HepG2 (cell line): ENCODE results near the gene SLC51B. TPM values are rescaled to one million over a fixed set of nuclear protein-coding genes. Genes with fewer than 3 reads are reported as not detected.

Experiments
- ATAC-seq: fragments of 200-7000 bp; cut with Tn5 transposase; 3 replicates; pipeline ENCODE4 v1.9.1; 2020; ENCODE audit warnings: mild to moderate bottlenecking, moderate library complexity
- BruUV-seq: library from RNA; stranded (reverse); fragments of 400-500 nt; replicated peaks from 2 replicates; lab custom pipeline; 2021; lab: Mats Ljungman, UMichigan
- CTCF ChIA-PET: fragments of 300-600 bp; formaldehyde crosslinking; extraction: SDS; loops from one replicate; lab custom pipeline; 2021; ENCODE audit warnings: low total read pairs, inconsistent platforms, low intra/inter-chr PET ratio; lab: Yijun Ruan, JAX
- POLR2A ChIA-PET: fragments of 350-600 bp; sonication (Branson Sonifier 250); formaldehyde crosslinking; loops from one replicate; lab custom pipeline; 2020; ENCODE audit warnings: antibody characterized with exemption, inconsistent platforms; lab: Yijun Ruan, JAX
- DNase-seq: peaks from one replicate; pipeline ENCODE4 v3.0.0-alpha.2; 2015; ENCODE audit warnings: low spot score
- FAIRE-seq: peaks from 3 replicates; lab custom pipeline; 2011; peaks lifted over from hg19 to GRCh38; lab: Jason Lieb, UNC
- H2AFZ ChIP-seq: one replicate; pipeline ENCODE4 v1.6.1; 2011; ENCODE audit warnings: low read length, inconsistent platforms
- H3K27ac ChIP-seq: fragments of 300-600 bp; 3 replicates; pipeline ENCODE4 v1.8.0; 2011; ENCODE audit warnings: mixed run types, mild to moderate bottlenecking, mixed read lengths, low read length, inconsistent platforms; ENCODE audit not compliant: insufficient read depth; ENCODE audit errors: extremely low read length
- H3K27me3 ChIP-seq, 2 experiments: fragments of 200-600 bp in 1 of 2; 2 replicates in 1 of 2; 3 replicates in 1 of 2; pipeline versions ENCODE4 v1.6.0 to v1.8.0; 2011; ENCODE audit warnings: low read length in 2 of 2, mild to moderate bottlenecking in 2 of 2, moderate library complexity in 2 of 2, inconsistent platforms in 1 of 2; ENCODE audit not compliant: insufficient read depth in 2 of 2, control insufficient read depth in 1 of 2
- H3K36me3 ChIP-seq, 2 experiments: fragments of 200-600 bp in 1 of 2; replicated peaks in 1 of 2; 2 replicates in 1 of 2; 3 replicates in 1 of 2; pipeline versions ENCODE4 v1.5.1 to v1.8.0; 2011; ENCODE audit warnings: low read length in 2 of 2, inconsistent platforms in 1 of 2; ENCODE audit not compliant: insufficient read depth in 2 of 2, control insufficient read depth in 1 of 2
- H3K4me1 ChIP-seq: 2 replicates; pipeline ENCODE4 v1.5.1; 2012; ENCODE audit warnings: low read length, inconsistent platforms; ENCODE audit not compliant: insufficient read depth
- H3K4me2 ChIP-seq: 2 replicates; pipeline ENCODE4 v1.6.0; 2011; ENCODE audit warnings: low read depth, low read length, inconsistent platforms
- H3K4me3 ChIP-seq, 3 experiments: fragments of 200-600 bp in 1 of 3; sonication (generic), shearing (Covaris generic) in 1 of 3; replicated peaks in 1 of 3; 2 replicates each; pipeline ENCODE4 v1.5.1; 2011 to 2016; ENCODE audit warnings: low read length in 3 of 3, inconsistent platforms in 2 of 3, low read depth in 2 of 3, mild to moderate bottlenecking in 2 of 3, control low read depth in 1 of 3, mixed read lengths in 1 of 3; ENCODE audit not compliant: insufficient read depth in 1 of 3
- H3K79me2 ChIP-seq: one replicate; pipeline ENCODE4 v1.6.1; 2011; ENCODE audit warnings: low read length, inconsistent platforms; ENCODE audit not compliant: insufficient read depth
- H3K9ac ChIP-seq: 2 replicates; pipeline ENCODE4 v1.6.0; 2011; ENCODE audit warnings: mild to moderate bottlenecking, low read depth, low read length, inconsistent platforms; ENCODE audit not compliant: insufficient read depth
- H3K9me3 ChIP-seq: 2 replicates; pipeline ENCODE4 v1.5.1; 2012; ENCODE audit warnings: mild to moderate bottlenecking, low read length
- H4K20me1 ChIP-seq: 2 replicates; pipeline ENCODE4 v1.6.0; 2011; ENCODE audit warnings: inconsistent platforms, mild to moderate bottlenecking, low read length, moderate library complexity; ENCODE audit not compliant: insufficient read depth
- MAFF ChIP-seq: IDR thresholded peaks from 2 replicates; pipeline ENCODE4 v1.6.1; 2011; ENCODE audit warnings: low read depth, low read length, improper control_type of control experiment
- MAFK ChIP-seq, 2 experiments: IDR thresholded peaks in 1 of 2; conservative IDR thresholded peaks in 1 of 2; 2 replicates each; pipeline ENCODE4 v1.6.1; 2011; ENCODE audit warnings: improper control_type of control experiment in 2 of 2, low read length in 2 of 2
- SMARCC2 ChIP-seq: fragments of 450-650 bp; IDR thresholded peaks from 2 replicates; pipeline ENCODE4 v1.6.1; 2017; ENCODE audit warnings: antibody characterized with exemption, mild to moderate bottlenecking
- ZNF343 ChIP-seq: sonication (generic); formaldehyde crosslinking; IDR thresholded peaks from 2 replicates; pipeline ENCODE4 v1.4.0; 2020; ENCODE audit warnings: mild to moderate bottlenecking, missing genetic modification reagents
- ZNF7 ChIP-seq: IDR thresholded peaks from 2 replicates; pipeline ENCODE4 v1.6.1; 2016; ENCODE audit warnings: missing biosample characterization, missing genetic modification reagents
- WGBS: methylation state at CpG from one replicate; pipeline ENCODE4 v1.1.6; 2017; ENCODE audit warnings: low lambda C conversion rate; 5-methylcytosine and 5-hydroxymethylcytosine counted together
- in situ Hi-C: cut with HindIII; loops from 2 replicates; pipeline ENCODE4 v1.10.0; 2017; ENCODE audit warnings: low pct_unique_long_range_greater_than_20kb; ENCODE audit not compliant: extremely low pct_ligation_motif_present
- intact Hi-C: fragments of 100-400 bp; cut with micrococcal nuclease; formaldehyde crosslinking; loops from one replicate; pipeline ENCODE4 v1.10.0; 2022; ENCODE audit not compliant: unreplicated experiment
- polyA plus RNA-seq, 8 experiments: library from polyadenylated mRNA; depleted of rRNA in 3 of 8; stranded (reverse) in 7 of 8; unstranded in 1 of 8; fragments of >200 nt; fragmentation: Illumina TruSeq in 4 of 8; extraction: Trizol in 4 of 8; gene quantifications; 2 replicates each; pipeline versions ENCODE4 v1.2.1 to v1.2.3, GENCODE V29; 2011 to 2016; ENCODE audit warnings: low read depth in 4 of 8, missing spikeins in 1 of 8, mixed read lengths in 1 of 8; ENCODE audit not compliant: insufficient read depth in 1 of 8
- total RNA-seq, 5 experiments: library from RNA; depleted of rRNA; stranded (reverse); fragments of >200 nt; fragmentation: Illumina TruSeq; extraction: Trizol; gene quantifications; 2 replicates each; pipeline ENCODE4 v1.2.3, GENCODE V29; 2016; ENCODE audit warnings: low read depth in 1 of 5
- TF ChIP-seq, protein P1 (sequence below): sonication (generic); formaldehyde crosslinking; IDR thresholded peaks from 2 replicates; pipeline ENCODE4 v1.4.0; 2020; ENCODE audit warnings: missing genetic modification reagents; ENCODE audit errors: not compliant biosample characterization

The SLC51B gene
- total and polyA plus RNA-seq, 2 of the 13 experiments (the other 11 are each of a cell fraction or from before 2014, with no cell fraction given): 14.9 to 17.1 TPM

DNA sequence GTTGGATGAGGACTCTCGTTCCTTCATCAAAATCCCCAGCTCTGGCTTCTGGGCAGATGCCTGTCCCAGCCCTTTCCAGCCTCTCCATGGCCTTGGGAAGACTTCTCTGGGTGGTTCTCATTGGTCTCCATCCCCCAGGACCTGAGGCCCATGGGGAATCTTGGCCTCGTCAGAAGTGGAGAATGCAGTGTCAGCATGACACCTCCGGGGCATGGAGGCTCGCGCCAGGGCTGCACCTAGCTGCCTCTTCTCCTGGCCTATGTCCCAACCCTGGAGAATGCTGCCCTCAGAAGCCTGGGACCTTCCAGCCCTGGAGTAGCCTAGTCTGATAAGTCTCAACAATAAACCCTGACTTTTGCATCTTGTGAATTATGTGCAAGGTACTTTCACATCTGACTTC, 34.4 kb downstream of the SLC51B start:
- FAIRE-seq: no peak

DNA sequence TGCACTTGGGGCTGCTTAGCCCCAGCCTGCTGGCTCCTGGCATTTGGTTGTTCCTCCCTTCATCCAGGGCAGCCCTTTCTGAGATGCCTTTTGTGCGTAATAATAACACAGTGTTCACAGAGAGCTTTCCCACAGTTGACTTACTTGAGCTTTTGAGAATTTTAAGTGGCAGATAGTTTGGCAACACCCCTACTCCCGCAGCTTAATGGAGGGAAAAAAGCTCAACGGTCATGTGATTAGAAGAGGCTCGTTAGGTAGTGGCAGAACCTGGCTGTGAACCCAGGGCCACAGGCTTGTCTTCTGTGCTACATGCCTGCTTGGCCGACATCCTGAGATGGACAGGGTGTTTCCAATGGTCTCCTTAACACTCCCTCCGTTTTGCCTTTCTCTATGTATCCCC, 36.1 kb downstream of the SLC51B start:
- H3K36me3 ChIP-seq: no peaks in the 10 kb centered on the region
- POLR2A ChIA-PET: no interaction called here
- H3K27ac ChIP-seq: no peak overlapping the region
- no peak for ATAC-seq
- FAIRE-seq: no peak
- peaks cover 0 to 21% of the 10 kb centered on the region in 2 experiments; a peak in 2 of 5 replicates for H3K27me3 ChIP-seq
- WGBS: 2% methylated on average over 6 of the region's 6 CpGs
- H4K20me1 ChIP-seq: no peaks in the 10 kb centered on the region
- no peak overlapping the region for H3K9ac ChIP-seq
- no peak for DNase-seq
- no peaks in the 10 kb centered on the region for H3K79me2 ChIP-seq
- intact Hi-C loops: no loop called here
- H3K4me1 ChIP-seq: peaks cover 74% of the 10 kb centered on the region
- no peaks in the 10 kb centered on the region for H3K9me3 ChIP-seq
- CTCF ChIA-PET: interaction anchor here (1.3 kb wide), 1 partner anchor 48 kb away, joined by 3 read pairs; no protein-coding TSS in a partner anchor
- H2AFZ ChIP-seq: no peak overlapping the region
- in situ Hi-C loops: loop anchor here (10.0 kb wide), 1 partner anchor 46 kb away; no protein-coding TSS in a partner anchor
- H3K4me2 ChIP-seq: peak overlapping the region; percentile 44
- no TSS peak for BruUV-seq
- no peak overlapping the region for H3K4me3 ChIP-seq
- TF ChIP-seq, protein P1, sequence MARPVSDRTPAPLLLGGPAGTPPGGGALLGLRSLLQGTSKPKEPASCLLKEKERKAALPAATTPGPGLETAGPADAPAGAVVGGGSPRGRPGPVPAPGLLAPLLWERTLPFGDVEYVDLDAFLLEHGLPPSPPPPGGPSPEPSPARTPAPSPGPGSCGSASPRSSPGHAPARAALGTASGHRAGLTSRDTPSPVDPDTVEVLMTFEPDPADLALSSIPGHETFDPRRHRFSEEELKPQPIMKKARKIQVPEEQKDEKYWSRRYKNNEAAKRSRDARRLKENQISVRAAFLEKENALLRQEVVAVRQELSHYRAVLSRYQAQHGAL (CRISPR knock-in tag): no peak
- 0 out of 2 replicates have a peak, but pooled peaks have one; percentile 84 for TF ChIP-seq ZNF7 (CRISPR knock-in tag)

More for the DNA sequence above, 34.4 kb downstream of the SLC51B start:
- intact Hi-C loops (loop anchor here (2.0 kb wide), 1 partner anchor 47 kb away; no protein-coding TSS in a partner anchor), in situ Hi-C loops (no loop called here)
- Histone ChIP-seq H3K79me2 (no peaks in the 10 kb centered on the region), H3K4me1 (peaks cover 57% of the 10 kb centered on the region), H3K9ac (no peak overlapping the region), H3K9me3 (no peaks in the 10 kb centered on the region), H3K4me3 (no peak overlapping the region), H2AFZ (no peak overlapping the region), H3K36me3 (no peaks in the 10 kb centered on the region), H4K20me1 (no peaks in the 10 kb centered on the region), H3K4me2 (no peak overlapping the region; the same call in 1 of the 2 replicates), H3K27me3 (peaks cover 0 to 21% of the 10 kb centered on the region in 2 experiments; a peak in 2 of 5 replicates), H3K27ac (no peak overlapping the region)
- TF ChIP-seq ZNF343 (no peak), MAFK (conservative IDR thresholded peaks at IDR 0.05 in 1 of 2, IDR thresholded peaks at IDR 0.05 in 1 of 2; ENCODE audit: low read length in 2 of 2) (peak; percentile 45 to 72; a peak in 3 of 4 replicates), SMARCC2 (no peak), MAFF (peak; percentile 35; the same call in 1 of the 2 replicates)
- ChIA-PET POLR2A (interaction anchor here (1.0 kb wide), 1 partner anchor 9 kb away, joined by 3 read pairs; no protein-coding TSS in a partner anchor), CTCF (interaction anchor here (2.7 kb wide), 1 partner anchor 46 kb away, joined by 9 read pairs; no protein-coding TSS in a partner anchor)
- ATAC-seq (peak; percentile 12; the same call in 1 of the 3 replicates), DNase-seq (no peak)
- no TSS peak for BruUV-seq
- WGBS: no CpG with 5 or more reads among the region's 5 CpGs
